GM18951 (cell line): ENCODE results near the gene TNS3.

Experiments
- POLR2A ChIP-seq: IDR thresholded peaks from 4 replicates; pipeline ENCODE4 v1.6.1; 2011; ENCODE audit warnings: mild to moderate bottlenecking; ENCODE audit not compliant: insufficient read length, insufficient read depth; ENCODE audit errors: extremely low read depth
- in situ Hi-C: fragments of 300-500 bp; cut with MboI; formaldehyde crosslinking; loops from one replicate; pipeline ENCODE4 v1.12.0; 2022; ENCODE audit warnings: low sequenced_read_pairs, mixed read lengths, inconsistent platforms; ENCODE audit not compliant: unreplicated experiment

Gene TNS3

GRCh38 chr7:47507522-47507921 is 74.4 kb downstream of the TNS3 start:
- TF ChIP-seq POLR2A = no peak
- in situ Hi-C loops = no loop called here

DNA sequence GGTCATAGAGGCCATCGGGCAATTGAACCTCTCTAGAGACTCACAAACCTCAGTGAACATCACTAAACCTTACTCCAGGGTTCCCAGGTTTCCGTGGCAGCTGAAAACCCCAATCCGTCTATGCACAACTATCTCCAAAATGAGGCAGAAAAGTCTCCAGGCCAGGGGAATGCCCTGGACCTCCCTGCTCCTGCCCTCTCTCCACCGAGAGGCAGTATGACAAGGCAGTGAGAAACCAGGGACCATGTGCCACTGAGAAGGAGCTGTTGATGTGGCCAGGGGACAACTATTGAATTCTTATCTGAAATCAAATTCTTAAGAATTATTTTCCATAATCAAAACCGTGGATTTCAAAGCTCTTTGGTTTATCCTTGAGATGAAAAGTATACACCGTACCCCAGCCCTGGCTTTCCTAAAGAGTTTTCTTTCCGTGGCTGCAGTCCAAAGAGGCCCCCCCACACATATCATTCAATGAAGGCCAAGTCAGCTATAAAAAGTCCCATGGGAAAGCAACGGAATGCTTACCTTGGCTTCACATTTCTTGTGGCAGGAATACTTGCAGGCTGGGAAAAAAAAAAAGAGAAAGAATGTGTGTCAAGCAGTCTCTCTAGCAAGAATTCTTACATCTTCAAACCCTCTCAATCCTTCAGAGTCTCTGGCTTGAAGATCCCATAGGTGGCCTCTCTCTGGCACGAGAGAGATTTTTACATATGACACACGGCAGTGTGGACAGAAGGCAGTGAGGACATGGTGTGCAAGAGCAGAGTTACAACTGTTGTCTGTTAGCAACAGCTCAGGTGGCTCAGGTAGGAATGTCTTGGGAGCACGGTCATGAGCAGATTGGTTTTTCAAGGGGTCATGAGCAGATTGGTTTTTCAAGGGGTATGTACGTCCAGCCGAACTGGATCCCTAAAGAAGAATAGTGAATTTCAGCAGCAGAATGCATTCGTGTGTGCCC is 75.2 kb downstream of the TNS3 start:
- in situ Hi-C loops = no loop called here

GRCh38 chr7:47505312-47506007 is 76.5 kb downstream of the TNS3 start:
- TF ChIP-seq POLR2A = no peak
- in situ Hi-C loops = no loop called here

More for the DNA sequence above, 75.2 kb downstream of the TNS3 start:
- no peak for TF ChIP-seq POLR2A

DNA sequence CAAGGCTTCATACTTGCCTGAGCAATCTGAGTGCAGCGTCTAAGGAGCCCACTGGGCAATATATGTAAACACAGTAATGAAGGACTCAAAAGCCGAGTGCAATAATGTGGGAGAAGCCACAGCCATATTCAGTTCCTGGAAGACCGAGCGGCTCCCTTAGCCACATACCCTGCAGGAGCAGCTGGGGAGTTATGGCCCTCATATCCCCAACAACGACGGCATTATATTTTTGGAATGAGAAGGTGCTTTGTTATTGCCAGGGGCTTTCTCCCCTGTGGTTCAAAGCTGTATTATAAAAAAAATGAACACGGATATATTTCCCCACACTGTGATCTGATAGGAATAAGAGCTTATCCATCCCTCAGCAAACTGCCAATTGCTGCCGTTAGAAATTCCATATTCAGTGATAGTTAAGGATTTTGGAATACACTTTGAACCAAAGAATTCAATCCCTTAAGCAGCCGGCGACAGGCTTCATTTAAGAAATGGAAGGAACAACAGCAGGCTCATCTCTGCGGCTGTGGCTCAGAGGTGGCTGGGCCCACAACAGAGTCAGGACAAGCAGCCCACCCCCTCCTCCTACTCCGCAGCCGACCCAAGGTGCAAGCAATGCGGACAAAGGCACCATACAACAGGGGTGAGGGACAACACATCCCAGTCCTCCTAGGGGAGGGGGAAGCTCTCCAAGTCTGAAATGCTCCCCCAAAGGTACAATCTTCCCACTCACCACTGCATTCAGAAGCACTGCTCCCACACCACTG is 77.2 kb downstream of the TNS3 start:
- in situ Hi-C loops = no loop called here

GRCh38 chr7:47503281-47503680 is 78.6 kb downstream of the TNS3 start:
- no peak for TF ChIP-seq POLR2A
- in situ Hi-C loops = no loop called here

More for the DNA sequence above, 77.2 kb downstream of the TNS3 start:
- TF ChIP-seq POLR2A = no peak

GRCh38 chr7:47502240-47502877 is 79.6 kb downstream of the TNS3 start:
- no peak for TF ChIP-seq POLR2A
- in situ Hi-C loops = no loop called here

GRCh38 chr7:47501406-47501805 is 80.5 kb downstream of the TNS3 start:
- in situ Hi-C loops = no loop called here
- TF ChIP-seq POLR2A = no peak

DNA sequence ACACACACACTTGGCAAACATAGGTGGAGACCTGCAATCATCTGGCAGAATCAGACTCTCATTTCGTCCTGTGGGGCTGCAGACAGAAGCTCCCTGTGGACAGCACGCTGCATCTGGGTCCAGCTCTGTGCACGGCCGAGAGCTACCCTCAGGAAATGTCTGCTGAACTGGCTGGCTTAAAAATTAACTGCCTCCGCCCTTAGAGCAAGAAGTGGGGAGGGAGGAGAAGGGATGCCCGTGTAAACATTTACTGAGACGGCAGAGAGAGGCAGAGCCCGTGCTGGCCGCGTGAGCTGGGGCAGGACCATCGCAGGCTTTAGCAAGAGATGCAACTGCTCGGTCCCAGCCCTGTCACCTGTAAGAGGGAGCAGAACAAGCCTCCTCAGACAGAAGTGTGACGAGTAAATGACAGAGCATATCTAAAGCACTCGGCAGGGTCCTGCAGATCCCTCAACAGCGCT is 81.8 kb downstream of the TNS3 start:
- no peak for TF ChIP-seq POLR2A
- in situ Hi-C loops = no loop called here

DNA sequence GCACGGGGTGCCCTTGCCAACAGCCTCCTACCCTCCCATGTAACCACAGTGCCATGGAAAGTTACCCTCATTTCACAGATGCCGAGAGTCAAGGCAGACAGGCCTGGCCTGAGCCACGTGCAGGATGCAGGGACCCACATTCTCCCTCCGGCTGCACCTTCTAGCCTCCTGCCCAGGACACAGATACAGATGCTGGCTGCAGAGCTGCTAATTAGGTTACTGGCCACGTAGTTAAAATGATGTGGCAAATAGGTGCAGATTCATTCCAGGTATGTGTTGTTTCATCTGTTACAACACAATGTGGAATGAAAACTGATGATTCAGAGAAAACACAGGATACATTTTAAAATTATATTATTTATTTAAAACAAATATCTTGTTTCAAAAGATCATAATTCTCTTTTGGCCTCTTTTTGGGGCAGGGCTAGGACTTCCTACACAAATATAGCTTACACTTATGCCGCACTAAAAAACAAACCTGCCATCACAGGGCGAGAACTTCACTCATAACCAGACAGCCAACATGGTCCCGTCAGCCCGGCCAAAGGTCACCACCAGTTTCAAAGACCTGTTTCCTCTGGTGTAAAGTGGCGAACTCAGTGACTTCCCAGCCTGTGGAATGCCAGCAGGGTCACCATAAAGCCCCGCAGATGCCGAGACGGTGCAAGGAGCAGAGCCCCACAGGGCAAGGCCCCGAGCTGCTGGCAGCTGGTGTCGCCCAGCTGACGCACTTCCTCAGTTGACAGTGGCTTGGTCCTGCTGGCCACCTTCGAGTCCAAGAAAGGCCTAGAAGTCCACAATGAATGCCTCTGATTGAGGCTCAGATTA is 83.5 kb downstream of the TNS3 start:
- in situ Hi-C loops = no loop called here
- TF ChIP-seq POLR2A = no peak

DNA sequence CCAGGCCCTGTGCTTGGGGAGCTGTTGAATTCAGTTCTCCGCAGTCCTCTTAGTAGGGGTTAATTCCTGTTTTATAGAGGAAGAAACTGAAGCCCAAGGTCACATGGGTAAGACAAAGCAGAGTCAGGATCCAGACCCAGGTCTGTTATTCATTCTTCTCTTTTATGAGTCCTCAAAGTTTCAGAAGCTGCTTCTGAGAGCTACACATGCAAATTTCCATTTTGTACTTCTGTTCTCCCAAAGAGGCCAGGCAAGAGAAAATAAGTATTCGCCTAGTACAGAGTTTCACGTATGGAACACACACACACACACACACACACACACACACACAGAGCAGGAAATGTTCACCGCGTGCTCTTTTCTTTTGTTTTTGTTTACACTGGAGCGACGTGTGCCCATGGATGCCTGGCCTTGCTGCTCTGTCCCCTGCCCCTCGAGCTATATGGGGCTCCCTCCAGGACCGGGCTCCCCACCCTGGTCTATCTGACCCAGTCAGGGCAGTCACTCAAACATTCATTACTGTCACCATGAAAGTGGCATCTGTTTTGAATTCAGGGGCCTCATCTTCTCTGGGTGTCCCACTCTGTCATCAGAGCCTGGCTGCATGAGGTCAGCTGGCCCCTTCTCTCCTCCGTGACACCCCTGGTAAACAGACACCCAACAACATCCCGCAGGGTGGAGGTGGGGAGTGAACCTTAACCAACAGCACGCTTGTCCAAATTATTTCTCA is 84.4 kb downstream of the TNS3 start:
- in situ Hi-C loops = no loop called here
- TF ChIP-seq POLR2A = no peak

DNA sequence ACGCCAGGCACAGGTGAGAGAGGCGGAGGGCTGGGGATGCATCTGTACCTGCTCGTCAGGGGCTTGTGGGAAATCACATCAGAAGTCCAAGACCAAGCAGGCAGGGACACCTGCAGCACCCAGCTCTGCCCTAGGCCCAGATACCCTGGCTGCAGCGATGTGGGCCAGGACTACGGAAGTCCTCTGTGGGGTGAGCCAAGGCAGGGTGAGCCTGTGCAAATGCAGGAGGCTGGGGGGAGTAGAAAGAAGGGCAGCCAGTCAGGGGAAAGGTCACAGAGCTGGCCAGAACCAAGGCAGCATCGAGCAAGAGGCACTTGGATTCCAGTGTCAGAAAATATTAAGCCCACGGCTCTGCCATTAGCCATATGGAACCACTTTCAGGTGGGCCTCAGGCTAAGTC is 85.2 kb downstream of the TNS3 start:
- TF ChIP-seq POLR2A = no peak
- in situ Hi-C loops = no loop called here
